CD4-positive, alpha-beta T cell (primary cell): Measurements from ENCODE around the gene FAM50A. TPM values are rescaled to one million over a fixed set of nuclear protein-coding genes. Genes with fewer than 3 reads are reported as not detected.

ENCODE experiments used
- ATAC-seq: fragments of 200-7000 bp; cut with Tn5 transposase; one replicate; pipeline ENCODE4 v1.10.0; 2022; ENCODE audit warnings: mild to moderate bottlenecking; ENCODE audit not compliant: poor library complexity
- CTCF ChIA-PET: fragments of 350-600 bp; sonication (Branson Sonifier 250); formaldehyde crosslinking; loops from one replicate; lab custom pipeline; 2021; ENCODE audit warnings: antibody characterized with exemption, inconsistent platforms; lab: Charles Lee
- POLR2A ChIA-PET: fragments of 350-600 bp; sonication (Branson Sonifier 250); formaldehyde crosslinking; loops from one replicate; lab custom pipeline; 2021; ENCODE audit warnings: antibody characterized with exemption, inconsistent platforms; lab: Charles Lee
- DNase-seq, 14 experiments: peaks; one replicate each; pipeline ENCODE4 v3.0.0-alpha.2; 2013 to 2020; ENCODE audit warnings: mixed read lengths in 2 of 14
- H3K27ac ChIP-seq, 2 donors: one replicate each; pipeline versions ENCODE4 v1.5.1 to v1.7.0; 2013; ENCODE audit warnings: low read length in 2 of 2, low read depth in 1 of 2, mild to moderate bottlenecking in 1 of 2
- H3K27me3 ChIP-seq, 2 experiments: 1 replicate in 1 of 2; 2 replicates in 1 of 2; pipeline versions ENCODE4 v1.6.1 to v1.7.0; 2013; ENCODE audit warnings: low read length in 2 of 2, control low read depth in 1 of 2, mild to moderate bottlenecking in 1 of 2, moderate library complexity in 1 of 2; ENCODE audit not compliant: insufficient read depth in 2 of 2, control insufficient read depth in 1 of 2
- H3K36me3 ChIP-seq: one replicate; pipeline ENCODE4 v1.6.1; 2013; ENCODE audit warnings: low read length, control low read depth; ENCODE audit not compliant: insufficient read depth
- H3K4me1 ChIP-seq: one replicate; pipeline ENCODE4 v1.6.1; 2013; ENCODE audit warnings: low read length, control low read depth; ENCODE audit not compliant: insufficient read depth
- H3K4me3 ChIP-seq: one replicate; pipeline ENCODE4 v1.5.1; 2013; ENCODE audit warnings: mild to moderate bottlenecking, low read length, moderate library complexity
- H3K9me3 ChIP-seq, 2 experiments: 1 replicate in 1 of 2; 2 replicates in 1 of 2; pipeline versions ENCODE4 v1.6.1 to v1.7.0; 2013; ENCODE audit warnings: low read length in 2 of 2, mild to moderate bottlenecking in 2 of 2, control low read depth in 1 of 2, moderate library complexity in 1 of 2; ENCODE audit not compliant: control insufficient read depth in 1 of 2, insufficient read depth in 1 of 2
- H3K27ac Mint-ChIP-seq: one replicate; pipeline ENCODE4 v1.8.0; 2020; ENCODE audit warnings: mixed read lengths
- H3K27me3 Mint-ChIP-seq: one replicate; pipeline ENCODE4 v1.8.0; 2021; ENCODE audit warnings: mixed read lengths
- H3K36me3 Mint-ChIP-seq: one replicate; pipeline ENCODE4 v1.8.0; 2021; ENCODE audit warnings: low read depth, mixed read lengths
- H3K4me1 Mint-ChIP-seq: one replicate; pipeline ENCODE4 v1.8.0; 2021; ENCODE audit warnings: low read depth, mixed read lengths
- H3K4me3 Mint-ChIP-seq: one replicate; pipeline ENCODE4 v1.8.0; 2020; ENCODE audit warnings: mild to moderate bottlenecking, mixed read lengths
- H3K9me3 Mint-ChIP-seq: one replicate; pipeline ENCODE4 v1.8.0; 2020; ENCODE audit warnings: mixed read lengths
- intact Hi-C, 2 experiments: fragments of 100-400 bp; cut with DNase I in 1 of 2; cut with micrococcal nuclease in 1 of 2; formaldehyde crosslinking; loops; one replicate each; pipeline versions ENCODE4 v1.15.1 to v1.9.0; 2023 to 2025; cut with DNase I, micrococcal nuclease
- total RNA-seq, 174 experiments: library from RNA in 2 of 174; stranded (reverse) in 2 of 174; gene quantifications; one replicate each; pipeline ENCODE4 v1.2.3 and lab custom pipeline; 2021 to 2026
- TF ChIP-seq, protein P1 (sequence below): fragments of 200-600 bp; IDR thresholded peaks from one replicate; pipeline ENCODE4 v1.8.0; 2022; ENCODE audit warnings: antibody characterized with exemption, mild to moderate bottlenecking

FAM50A gene
- total RNA-seq, 2 experiments from 2014 or later: 42.3 to 49.4 TPM

DNA sequence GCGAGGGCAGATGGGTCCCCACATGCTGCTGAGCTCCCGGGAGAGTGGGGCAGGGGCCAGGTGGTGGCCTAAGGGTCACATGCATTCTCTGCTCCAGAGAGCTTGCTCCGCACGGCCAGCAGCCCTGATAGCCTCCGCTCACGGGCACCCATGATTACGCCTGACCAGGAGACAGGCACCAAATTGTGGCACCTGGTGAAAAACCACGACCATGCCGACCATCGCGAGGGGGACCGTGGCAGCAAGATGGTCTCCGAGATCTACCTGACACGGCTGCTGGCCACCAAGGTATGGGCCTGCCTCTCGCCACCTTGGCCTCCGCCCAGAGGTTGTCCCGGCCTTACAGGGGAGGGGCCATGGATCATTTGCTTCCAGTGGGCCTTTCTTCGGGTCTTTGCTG, 25.9 kb downstream of the FAM50A start:
- CTCF ChIA-PET: no interaction called here
- DNase-seq (no peak), ATAC-seq (no peak)
- Mint-ChIP-seq H3K4me3 (no peak overlapping the region), H3K27me3 (no peaks in the 10 kb centered on the region), H3K27ac (no peak overlapping the region), H3K36me3 (peaks cover 19% of the 10 kb centered on the region), H3K9me3 (no peaks in the 10 kb centered on the region), H3K4me1 (no peaks in the 10 kb centered on the region)
- Histone ChIP-seq H3K9me3 (no peaks in the 10 kb centered on the region), H3K27ac (no peak overlapping the region), H3K27me3 (no peaks in the 10 kb centered on the region), H3K4me3 (no peak overlapping the region), H3K36me3 (peaks cover 45% of the 10 kb centered on the region), H3K4me1 (no peaks in the 10 kb centered on the region)
- TF ChIP-seq, protein P1, sequence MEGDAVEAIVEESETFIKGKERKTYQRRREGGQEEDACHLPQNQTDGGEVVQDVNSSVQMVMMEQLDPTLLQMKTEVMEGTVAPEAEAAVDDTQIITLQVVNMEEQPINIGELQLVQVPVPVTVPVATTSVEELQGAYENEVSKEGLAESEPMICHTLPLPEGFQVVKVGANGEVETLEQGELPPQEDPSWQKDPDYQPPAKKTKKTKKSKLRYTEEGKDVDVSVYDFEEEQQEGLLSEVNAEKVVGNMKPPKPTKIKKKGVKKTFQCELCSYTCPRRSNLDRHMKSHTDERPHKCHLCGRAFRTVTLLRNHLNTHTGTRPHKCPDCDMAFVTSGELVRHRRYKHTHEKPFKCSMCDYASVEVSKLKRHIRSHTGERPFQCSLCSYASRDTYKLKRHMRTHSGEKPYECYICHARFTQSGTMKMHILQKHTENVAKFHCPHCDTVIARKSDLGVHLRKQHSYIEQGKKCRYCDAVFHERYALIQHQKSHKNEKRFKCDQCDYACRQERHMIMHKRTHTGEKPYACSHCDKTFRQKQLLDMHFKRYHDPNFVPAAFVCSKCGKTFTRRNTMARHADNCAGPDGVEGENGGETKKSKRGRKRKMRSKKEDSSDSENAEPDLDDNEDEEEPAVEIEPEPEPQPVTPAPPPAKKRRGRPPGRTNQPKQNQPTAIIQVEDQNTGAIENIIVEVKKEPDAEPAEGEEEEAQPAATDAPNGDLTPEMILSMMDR: no peak
- intact Hi-C loops: no loop called here
- POLR2A ChIA-PET: no interaction called here

DNA sequence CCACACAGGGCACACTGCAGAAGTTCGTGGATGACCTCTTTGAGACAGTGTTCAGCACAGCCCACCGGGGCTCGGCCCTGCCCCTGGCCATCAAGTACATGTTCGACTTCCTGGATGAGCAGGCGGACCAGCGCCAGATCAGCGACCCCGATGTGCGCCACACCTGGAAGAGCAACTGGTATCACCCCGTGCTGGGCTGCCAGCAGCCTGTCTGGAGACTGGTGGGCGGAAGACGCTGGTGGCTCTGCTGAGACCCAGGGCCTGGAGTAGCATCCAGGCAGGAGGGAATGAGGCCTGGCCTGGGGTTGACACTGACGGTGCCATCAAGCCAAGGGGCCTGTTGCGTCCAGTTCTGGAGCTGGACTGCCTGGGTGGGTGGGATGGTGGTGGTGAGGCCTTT, 26.5 kb downstream of the FAM50A start:
- Histone ChIP-seq H3K9me3 (no peaks in the 10 kb centered on the region), H3K27ac (no peak overlapping the region), H3K4me1 (no peaks in the 10 kb centered on the region), H3K27me3 (no peaks in the 10 kb centered on the region), H3K36me3 (peaks cover 40% of the 10 kb centered on the region), H3K4me3 (no peak overlapping the region)
- H3K27me3 Mint-ChIP-seq: no peaks in the 10 kb centered on the region
- intact Hi-C loops: no loop called here
- TF ChIP-seq, protein P1: no peak
- DNase-seq (no peak), ATAC-seq (no peak)
- H3K36me3 Mint-ChIP-seq: peaks cover 19% of the 10 kb centered on the region
- ChIA-PET POLR2A (no interaction called here), CTCF (no interaction called here)
- H3K4me3 Mint-ChIP-seq: no peak overlapping the region
- no peaks in the 10 kb centered on the region for H3K4me1 Mint-ChIP-seq
- H3K27ac Mint-ChIP-seq: no peak overlapping the region
- H3K9me3 Mint-ChIP-seq: no peaks in the 10 kb centered on the region

DNA sequence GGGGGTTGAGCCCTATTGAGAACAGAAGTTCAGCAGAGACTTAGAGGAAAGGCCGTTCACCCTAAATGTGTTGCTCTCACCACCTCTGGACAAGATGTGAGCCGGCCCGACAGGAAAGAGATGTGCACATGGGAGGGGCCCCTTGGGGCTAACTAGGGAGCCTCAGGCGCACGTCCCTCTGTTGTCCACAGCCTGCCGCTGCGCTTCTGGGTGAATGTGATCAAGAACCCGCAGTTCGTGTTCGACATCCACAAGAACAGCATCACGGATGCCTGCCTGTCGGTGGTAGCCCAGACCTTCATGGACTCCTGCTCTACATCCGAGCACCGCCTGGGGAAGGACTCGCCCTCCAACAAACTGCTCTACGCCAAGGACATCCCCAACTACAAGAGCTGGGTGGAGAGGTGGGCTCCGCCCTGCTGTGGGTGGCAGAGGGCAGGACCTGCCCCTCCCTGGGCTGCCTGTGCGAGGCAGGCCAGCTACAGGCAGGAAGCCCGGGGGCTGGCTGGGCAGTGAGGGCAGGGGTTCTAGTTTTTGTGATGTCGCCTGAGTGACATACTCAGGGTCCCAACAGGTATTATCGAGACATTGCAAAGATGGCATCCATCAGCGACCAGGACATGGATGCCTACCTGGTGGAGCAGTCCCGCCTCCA, 27.1 kb downstream of the FAM50A start:
- H3K4me3 Mint-ChIP-seq: no peak overlapping the region

More for the DNA sequence above, 27.1 kb downstream of the FAM50A start:
- TF ChIP-seq, protein P1: no peak
- H3K4me1 ChIP-seq: no peaks in the 10 kb centered on the region
- Mint-ChIP-seq H3K4me1 (no peaks in the 10 kb centered on the region), H3K9me3 (no peaks in the 10 kb centered on the region), H3K27me3 (no peaks in the 10 kb centered on the region), H3K27ac (no peak overlapping the region), H3K36me3 (peaks cover 19% of the 10 kb centered on the region)
- CTCF ChIA-PET: no interaction called here
- H3K27me3 ChIP-seq: no peaks in the 10 kb centered on the region
- H3K27ac ChIP-seq: no peak overlapping the region
- no peak for DNase-seq
- ATAC-seq: no peak
- H3K36me3 ChIP-seq: peaks cover 36% of the 10 kb centered on the region
- H3K4me3 ChIP-seq: no peak overlapping the region
- intact Hi-C loops: no loop called here
- POLR2A ChIA-PET: no interaction called here
- H3K9me3 ChIP-seq: no peaks in the 10 kb centered on the region
